ENCODE measurements around the gene MCCD1. TPM values are rescaled to one million over a fixed set of nuclear protein-coding genes. Genes with fewer than 3 reads are reported as not detected.

Gene MCCD1
- total RNA-seq, 1 donor from 2014 or later, result not detected

Other genes starting within 250 kb of the MCCD1 start
- gene HLA-B, start 171.8 kb upstream of the MCCD1 start, total RNA-seq, result 1,037 and 2,213 TPM in 2 replicates
- 55.0 and 63.6 TPM in 2 replicates for gene MICA, start 125.4 kb upstream of the MCCD1 start, total RNA-seq
- gene MICB, start 30.8 kb upstream of the MCCD1 start, total RNA-seq, result 14.5 and 19.1 TPM in 2 replicates
- 230 and 249 TPM in 2 replicates for gene DDX39B, start 13.0 kb downstream of the MCCD1 start, total RNA-seq
- 0.18 and 1.2 TPM in 2 replicates for gene ATP6V1G2, start 17.6 kb downstream of the MCCD1 start, total RNA-seq
- 20.6 and 27.7 TPM in 2 replicates for gene NFKBIL1, start 18.6 kb downstream of the MCCD1 start, total RNA-seq
- gene LTA, start 43.3 kb downstream of the MCCD1 start, total RNA-seq, result 0.53 TPM in 1 of 2 replicates, not detected in the other
- gene TNF, start 46.6 kb downstream of the MCCD1 start, total RNA-seq, result 0.88 and 4.4 TPM in 2 replicates
- 16.5 and 41.8 TPM in 2 replicates for gene LTB, start 53.5 kb downstream of the MCCD1 start, total RNA-seq
- gene LST1, start 57.3 kb downstream of the MCCD1 start, total RNA-seq, result 0.87 and 0.99 TPM in 2 replicates
- gene NCR3, start 64.0 kb downstream of the MCCD1 start, total RNA-seq, result not detected in 2 replicates
- gene AIF1, start 86.3 kb downstream of the MCCD1 start, total RNA-seq, result not detected in 2 replicates
- 125 and 166 TPM in 2 replicates for gene PRRC2A, start 91.8 kb downstream of the MCCD1 start, total RNA-seq
- gene BAG6, start 123.7 kb downstream of the MCCD1 start, total RNA-seq, result 259 and 375 TPM in 2 replicates
- gene APOM, start 126.9 kb downstream of the MCCD1 start, total RNA-seq, result not detected in 2 replicates
- gene C6orf47, start 131.8 kb downstream of the MCCD1 start, total RNA-seq, result 19.1 and 19.6 TPM in 2 replicates
- gene GPANK1, start 136.0 kb downstream of the MCCD1 start, total RNA-seq, result 13.0 and 14.5 TPM in 2 replicates
- gene CSNK2B, start 137.1 kb downstream of the MCCD1 start, total RNA-seq, result 292 and 314 TPM in 2 replicates
- 2.6 and 7.9 TPM in 2 replicates for gene LY6G5B, start 141.0 kb downstream of the MCCD1 start, total RNA-seq
- 3.7 and 4.1 TPM in 2 replicates for gene LY6G5C, start 152.1 kb downstream of the MCCD1 start, total RNA-seq
- gene ABHD16A, start 174.4 kb downstream of the MCCD1 start, total RNA-seq, result 35.7 and 49.2 TPM in 2 replicates
- not detected in 2 replicates for gene LY6G6F, start 177.9 kb downstream of the MCCD1 start, total RNA-seq
- not detected in 2 replicates for gene LY6G6D, start 186.4 kb downstream of the MCCD1 start, total RNA-seq
- not detected in 2 replicates for gene LY6G6C, start 192.8 kb downstream of the MCCD1 start, total RNA-seq
- gene MPIG6B, start 194.4 kb downstream of the MCCD1 start, total RNA-seq, result not detected in 2 replicates
- gene DDAH2, start 200.3 kb downstream of the MCCD1 start, total RNA-seq, result 110 and 138 TPM in 2 replicates
- gene CLIC1, start 207.6 kb downstream of the MCCD1 start, total RNA-seq, result 541 and 655 TPM in 2 replicates
- 3.7 and 18.7 TPM in 2 replicates for gene MSH5, start 211.0 kb downstream of the MCCD1 start, total RNA-seq
- 3.3 and 3.9 TPM in 2 replicates for gene SAPCD1, start 233.7 kb downstream of the MCCD1 start, total RNA-seq
- 0.34 and 0.58 TPM in 2 replicates for gene VWA7, start 248.4 kb downstream of the MCCD1 start, total RNA-seq

Measured in glomerular endothelial cell (primary cell).